Lower lobe of right lung (tissue), 2 donors: ENCODE results near the gene DTD1. TPM values are rescaled to one million over a fixed set of nuclear protein-coding genes. Genes with fewer than 3 reads are reported as not detected.

Experiments
- ATAC-seq, 2 donors: fragments of 200-7000 bp; cut with Tn5 transposase; one replicate each; pipeline ENCODE4 v1.9.1; 2020 to 2022; ENCODE audit warnings: mild to moderate bottlenecking in 2 of 2, moderate library complexity in 2 of 2
- DNase-seq: peaks from one replicate; pipeline ENCODE4 v3.0.0-alpha.2; 2020
- H3K27ac ChIP-seq: fragments of 200-600 bp; one replicate; pipeline ENCODE4 v1.8.0; 2022
- H3K27me3 ChIP-seq: fragments of 200-600 bp; one replicate; pipeline ENCODE4 v1.8.0; 2022; ENCODE audit warnings: low read depth
- H3K36me3 ChIP-seq: fragments of 200-600 bp; one replicate; pipeline ENCODE4 v1.8.0; 2022; ENCODE audit warnings: mild to moderate bottlenecking
- H3K4me1 ChIP-seq: fragments of 200-600 bp; one replicate; pipeline ENCODE4 v1.8.0; 2022
- H3K4me3 ChIP-seq: fragments of 200-600 bp; one replicate; pipeline ENCODE4 v1.8.0; 2022; ENCODE audit warnings: mild to moderate bottlenecking
- H3K9me3 ChIP-seq: fragments of 200-600 bp; one replicate; pipeline ENCODE4 v1.8.0; 2022
- CTCF ChIP-seq: fragments of 200-600 bp; IDR thresholded peaks from one replicate; pipeline ENCODE4 v1.8.0; 2022; ENCODE audit warnings: antibody characterized with exemption, mild to moderate bottlenecking
- intact Hi-C: fragments of 100-400 bp; cut with DNase I; formaldehyde crosslinking; loops from one replicate; pipeline ENCODE4 v1.11.0; 2022
- total RNA-seq: library from RNA; stranded (reverse); fragmentation: NEBNext Ultra II Directional; extraction: Animal tissue kit (Norgen Biotek cat#: 25700); gene quantifications from one replicate; pipeline ENCODE4 v1.2.1, GENCODE V29; 2021
- donor health status: DM: no; HTN: yes; CAD: no; lungs with severe emphysema.

DTD1 gene
- total RNA-seq, 1 donor from 2014 or later = 15.7 TPM

GRCh38 chr20:18796282-18796833 lies 208.5 kb downstream of the DTD1 start:
- Histone ChIP-seq H3K4me1 (peaks cover 8% of the 10 kb centered on the region), H3K9me3 (no peaks in the 10 kb centered on the region), H3K27me3 (no peaks in the 10 kb centered on the region), H3K4me3 (no peak overlapping the region), H3K27ac (no peak overlapping the region), H3K36me3 (no peaks in the 10 kb centered on the region)
- DNase-seq (no peak), ATAC-seq (no peak)
- intact Hi-C loops = no loop called here
- TF ChIP-seq CTCF = no peak

- no peak overlapping the region for H3K27ac ChIP-seq
- no peaks in the 10 kb centered on the region for H3K36me3 ChIP-seq
- intact Hi-C loops = no loop called here
- H3K4me3 ChIP-seq = no peak overlapping the region
- no peaks in the 10 kb centered on the region for H3K27me3 ChIP-seq
- DNase-seq (no peak), ATAC-seq (no peak)
- H3K9me3 ChIP-seq = no peaks in the 10 kb centered on the region
- no peaks in the 10 kb centered on the region for H3K4me1 ChIP-seq
- TF ChIP-seq CTCF = no peak
Measured at GRCh38 chr20:18801516-18801915, 213.7 kb downstream of the DTD1 start.

GRCh38 chr20:18802012-18802634 lies 214.3 kb downstream of the DTD1 start:
- no peak for TF ChIP-seq CTCF
- ATAC-seq = no peak
- intact Hi-C loops = no loop called here

GRCh38 chr20:18805881-18806280 lies 218.0 kb downstream of the DTD1 start:
- no peak for DNase-seq
- Histone ChIP-seq H3K36me3 (no peaks in the 10 kb centered on the region), H3K4me1 (no peaks in the 10 kb centered on the region), H3K4me3 (no peak overlapping the region), H3K27me3 (no peaks in the 10 kb centered on the region), H3K9me3 (no peaks in the 10 kb centered on the region), H3K27ac (no peak overlapping the region)
- intact Hi-C loops = no loop called here
- no peak for ATAC-seq
- no peak for TF ChIP-seq CTCF

More at GRCh38 chr20:18802012-18802634, 214.3 kb downstream of the DTD1 start:
- Histone ChIP-seq H3K4me3 (no peak overlapping the region), H3K4me1 (no peaks in the 10 kb centered on the region), H3K36me3 (no peaks in the 10 kb centered on the region), H3K27ac (no peak overlapping the region), H3K27me3 (no peaks in the 10 kb centered on the region), H3K9me3 (no peaks in the 10 kb centered on the region)
- DNase-seq = no peak

GRCh38 chr20:18808712-18809111 lies 220.9 kb downstream of the DTD1 start:
- Histone ChIP-seq H3K27me3 (no peaks in the 10 kb centered on the region), H3K9me3 (no peaks in the 10 kb centered on the region), H3K27ac (no peak overlapping the region), H3K4me3 (no peak overlapping the region), H3K4me1 (no peaks in the 10 kb centered on the region), H3K36me3 (no peaks in the 10 kb centered on the region)
- no peak for DNase-seq
- no peak for ATAC-seq
- no peak for TF ChIP-seq CTCF
- intact Hi-C loops = no loop called here
